Spleen (tissue), 11 donors: Measurements from ENCODE around the gene CLMN. TPM values are rescaled to one million over a fixed set of nuclear protein-coding genes. Genes with fewer than 3 reads are reported as not detected.

Experiments
- DNase-seq: peaks from one replicate; pipeline ENCODE4 v3.0.0-alpha.2; 2020
- H3K27ac ChIP-seq, 8 donors: fragments of 200-600 bp; sonication (generic) in 7 of 8; 1 replicate in 4 of 8; 2 replicates in 4 of 8; pipeline versions ENCODE4 v1.5.0 to v1.8.0; 2016 to 2021; ENCODE audit warnings: inconsistent platforms in 4 of 8, mild to moderate bottlenecking in 4 of 8, moderate library complexity in 1 of 8
- H3K27me3 ChIP-seq, 7 donors: fragments of 200-600 bp; sonication (generic) in 6 of 7; replicated peaks in 1 of 7; 1 replicate in 4 of 7; 2 replicates in 3 of 7; pipeline versions ENCODE4 v1.5.0 to v1.8.0; 2016 to 2021; ENCODE audit warnings: inconsistent platforms in 3 of 7, mild to moderate bottlenecking in 1 of 7
- H3K36me3 ChIP-seq, 6 donors: fragments of 200-600 bp; sonication (generic) in 5 of 6; 1 replicate in 4 of 6; 2 replicates in 2 of 6; pipeline versions ENCODE4 v1.5.0 to v1.8.0; 2016 to 2021; ENCODE audit warnings: inconsistent platforms in 2 of 6
- H3K4me1 ChIP-seq, 6 donors: fragments of 200-600 bp; sonication (generic) in 5 of 6; 1 replicate in 3 of 6; 2 replicates in 3 of 6; pipeline versions ENCODE4 v1.5.0 to v1.8.0; 2016 to 2021; ENCODE audit warnings: inconsistent platforms in 3 of 6
- H3K4me3 ChIP-seq, 8 donors: fragments of 200-600 bp; sonication (generic) in 7 of 8; 1 replicate in 4 of 8; 2 replicates in 4 of 8; pipeline versions ENCODE4 v1.5.0 to v1.8.0; 2016 to 2021; ENCODE audit warnings: inconsistent platforms in 4 of 8, mild to moderate bottlenecking in 4 of 8, moderate library complexity in 2 of 8
- H3K9me3 ChIP-seq, 8 donors: fragments of 200-600 bp; sonication (generic) in 7 of 8; 1 replicate in 4 of 8; 2 replicates in 4 of 8; pipeline versions ENCODE4 v1.5.0 to v1.8.0; 2016 to 2021; ENCODE audit warnings: inconsistent platforms in 4 of 8
- CTCF ChIP-seq, 11 experiments: fragments of 200-600 bp in 7 of 11; fragments of 450-650 bp in 4 of 11; sonication (generic) in 4 of 11; IDR thresholded peaks in 8 of 11; conservative IDR thresholded peaks in 3 of 11; 1 replicate in 7 of 11; 2 replicates in 4 of 11; pipeline versions ENCODE4 v1.4.0 to v1.8.0; 2016 to 2021; ENCODE audit warnings: antibody characterized with exemption in 11 of 11, inconsistent platforms in 4 of 11, mild to moderate bottlenecking in 1 of 11
- POLR2A ChIP-seq, 3 donors: fragments of 450-650 bp; IDR thresholded peaks; one replicate each; pipeline ENCODE4 v1.5.1; 2017; ENCODE audit warnings: antibody characterized with exemption in 3 of 3, mild to moderate bottlenecking in 1 of 3
- POLR2AphosphoS5 ChIP-seq, 3 donors: sonication (generic); formaldehyde crosslinking; IDR thresholded peaks; one replicate each; pipeline ENCODE4 v1.5.1; 2017; ENCODE audit warnings: antibody characterized with exemption in 3 of 3
- WGBS, 5 donors: extraction: QIAGEN DNeasy Blood & Tissue Kit in 3 of 5; methylation state at CpG; one replicate each; pipeline versions ENCODE4 v1.1.5 to v1.1.7; 2013 to 2018; 5-methylcytosine and 5-hydroxymethylcytosine counted together
- intact Hi-C: fragments of 100-400 bp; cut with DNase I; formaldehyde crosslinking; loops from one replicate; pipeline ENCODE4 v1.15.0; 2023; ENCODE audit warnings: low total_unique reads
- polyA plus RNA-seq, 3 donors: library from polyadenylated mRNA; stranded (reverse); fragments of 200-250 nt; gene quantifications; one replicate each; pipeline ENCODE4 v1.2.1, GENCODE V29; 2013
- total RNA-seq, 7 donors: library from RNA; depleted of rRNA in 3 of 7; stranded (reverse); fragments of >200 nt in 3 of 7; fragmentation: NEBNext Ultra II Directional in 4 of 7; extraction: Animal tissue kit (Norgen Biotek cat#: 25700) in 4 of 7; gene quantifications; one replicate each; pipeline versions ENCODE4 v1.1.0 to v1.2.1, GENCODE V29; 2016 to 2021
- donor health status: healthy with polysubstance abuse.
- donor health status: DM: no; HTN: no; CAD: no; lungs with moderate emphysema.
- donor health status: DM: no; HTN: no; CAD: no.
- donor health status: Bipolar disorder and iron deficiency.
- donor health status: healthy.
- donor health status: DM: no; HTN: no; CAD: no.
- donor health status: DM: yes; HTN: yes; CAD: no.

The CLMN gene
- total and polyA plus RNA-seq, 10 donors, result 2.7 to 21.4 (median 14.8) TPM

- H3K27me3 ChIP-seq, result peaks cover 0 to 27% (median 0%) of the 10 kb centered on the region in 7 donors
- no peak for DNase-seq
- WGBS, 5 donors, result 80 to 89% (median 89%) methylated on average over 8 of the region's 8 CpGs
Observed at GRCh38 chr14:95316821-95317220, 2.9 kb downstream of the CLMN start.

DNA sequence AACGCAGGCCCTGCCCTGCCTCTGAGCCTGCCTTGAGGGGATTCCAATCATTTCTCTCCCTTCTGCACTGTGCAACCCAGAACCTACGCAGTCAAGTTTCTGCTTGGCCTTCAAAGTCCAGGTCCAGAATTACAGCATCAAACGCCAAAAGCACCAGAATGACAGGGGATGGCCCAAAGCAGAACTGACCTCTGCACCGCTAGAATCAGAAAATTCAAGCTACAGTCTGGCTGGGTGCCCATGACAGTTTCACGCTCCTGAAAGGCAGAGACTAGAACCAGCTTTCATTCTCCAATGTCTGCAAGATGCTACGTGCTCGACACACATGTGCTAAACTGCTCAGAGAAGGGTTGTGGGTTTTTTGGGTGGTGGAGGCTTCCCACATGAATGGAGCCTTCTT lies 4.1 kb downstream of the CLMN start:
- Histone ChIP-seq H3K36me3 (no peaks in the 10 kb centered on the region), H3K4me3 (no peak overlapping the region), H3K27me3 (peaks cover 0 to 22% (median 0%) of the 10 kb centered on the region in 7 donors), H3K4me1 (peaks cover 3 to 66% (median 38%) of the 10 kb centered on the region in 6 donors), H3K27ac (no peak overlapping the region), H3K9me3 (no peaks in the 10 kb centered on the region)
- intact Hi-C loops, result no loop called here
- 87 to 93% (median 88%) methylated on average over 7 of the region's 7 CpGs for WGBS, 5 donors
- TF ChIP-seq CTCF (IDR thresholded peaks at IDR 0.05 in 8 of 11, conservative IDR thresholded peaks at IDR 0.05 in 3 of 11) (no peak), POLR2A (IDR thresholded peaks at IDR 0.05) (no peak), POLR2AphosphoS5 (IDR thresholded peaks at IDR 0.05) (no peak)
- no peak for DNase-seq

More at GRCh38 chr14:95316821-95317220, 2.9 kb downstream of the CLMN start:
- intact Hi-C loops, result no loop called here
- peaks cover 3 to 71% (median 39%) of the 10 kb centered on the region in 6 donors for H3K4me1 ChIP-seq
- H3K4me3 ChIP-seq, result no peak overlapping the region
- no peaks in the 10 kb centered on the region for H3K9me3 ChIP-seq
- TF ChIP-seq POLR2A (IDR thresholded peaks at IDR 0.05) (no peak), CTCF (IDR thresholded peaks at IDR 0.05 in 8 of 11, conservative IDR thresholded peaks at IDR 0.05 in 3 of 11) (no peak), POLR2AphosphoS5 (IDR thresholded peaks at IDR 0.05) (no peak)
- no peaks in the 10 kb centered on the region for H3K36me3 ChIP-seq
- no peak overlapping the region for H3K27ac ChIP-seq

GRCh38 chr14:95315156-95315555 lies 4.6 kb downstream of the CLMN start:
- TF ChIP-seq CTCF (IDR thresholded peaks at IDR 0.05 in 8 of 11, conservative IDR thresholded peaks at IDR 0.05 in 3 of 11), result no peak
- TF ChIP-seq POLR2AphosphoS5 (IDR thresholded peaks at IDR 0.05), result no peak
- TF ChIP-seq POLR2A (IDR thresholded peaks at IDR 0.05), result no peak
- peaks cover 3 to 62% (median 35%) of the 10 kb centered on the region in 6 donors for H3K4me1 ChIP-seq
- H3K9me3 ChIP-seq, result no peaks in the 10 kb centered on the region
- H3K27ac ChIP-seq, result peak overlapping the region in 3 of 8 donors; percentile 53 to 59 (median 55)
- peaks cover 0 to 18% (median 0%) of the 10 kb centered on the region in 7 donors for H3K27me3 ChIP-seq
- H3K36me3 ChIP-seq, result no peaks in the 10 kb centered on the region
- no peak for DNase-seq
- H3K4me3 ChIP-seq, result no peak overlapping the region
- WGBS, 5 donors, result 76 to 96% (median 89%) methylated on average over 6 of the region's 6 CpGs
- intact Hi-C loops, result no loop called here

DNA sequence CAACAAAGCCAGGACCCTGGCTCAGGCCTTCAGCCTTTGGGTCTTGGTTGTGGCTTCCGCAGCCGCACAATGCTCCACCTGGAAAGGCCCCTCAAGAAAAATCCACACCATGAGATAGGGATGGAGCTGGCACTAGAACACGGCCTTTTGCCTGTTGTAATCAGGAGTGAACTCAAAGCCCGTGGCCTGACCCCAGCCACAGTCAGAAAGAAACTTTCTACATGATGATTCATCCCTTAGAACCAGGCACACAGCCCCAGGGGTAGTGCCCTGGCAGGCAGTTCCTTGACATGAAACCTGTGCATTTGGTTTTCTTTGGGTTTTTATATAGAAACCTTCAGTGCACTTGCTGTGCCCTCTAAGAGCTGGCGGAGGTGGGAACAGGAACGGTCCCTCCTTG lies 5.1 kb downstream of the CLMN start:
- no peak for TF ChIP-seq CTCF (IDR thresholded peaks at IDR 0.05 in 8 of 11, conservative IDR thresholded peaks at IDR 0.05 in 3 of 11)
- TF ChIP-seq POLR2A (IDR thresholded peaks at IDR 0.05), result no peak
- no peak for TF ChIP-seq POLR2AphosphoS5 (IDR thresholded peaks at IDR 0.05)
- Histone ChIP-seq H3K9me3 (no peaks in the 10 kb centered on the region), H3K27me3 (peaks cover 0 to 15% (median 0%) of the 10 kb centered on the region in 7 donors), H3K4me3 (no peak overlapping the region), H3K27ac (peak overlapping the region in 3 of 8 donors; percentile 53 to 59 (median 55)), H3K36me3 (no peaks in the 10 kb centered on the region), H3K4me1 (peaks cover 3 to 60% (median 33%) of the 10 kb centered on the region in 6 donors)
- WGBS, 5 donors, result 57 to 80% (median 78%) methylated on average over 4 to 6 of the region's 6 CpGs
- intact Hi-C loops, result no loop called here
- no peak for DNase-seq
